HL-60 (cell line): Measurements from ENCODE around the gene TTK.

ENCODE experiments used
- DNase-seq, 2 experiments: peaks; one replicate each; pipeline ENCODE4 v3.0.0-alpha.2; 2010 to 2020; ENCODE audit warnings: low read depth in 1 of 2, low spot score in 1 of 2
- H3K27ac ChIP-seq: fragments of 250-450 bp; sonication (Bioruptor Pico); replicated peaks from 2 replicates; pipeline ENCODE4 v1.5.1; 2020; ENCODE audit warnings: mild to moderate bottlenecking, moderate library complexity
- H3K27me3 ChIP-seq: fragments of 250-450 bp; sonication (Bioruptor Pico); 2 replicates; pipeline ENCODE4 v1.5.1; 2021; ENCODE audit warnings: mild to moderate bottlenecking, moderate library complexity; ENCODE audit not compliant: insufficient read depth, poor library complexity, severe bottlenecking
- H3K4me3 ChIP-seq: replicated peaks from 2 replicates; pipeline ENCODE4 v1.5.1; 2011; ENCODE audit warnings: mild to moderate bottlenecking, control low read depth, low read length; ENCODE audit not compliant: insufficient read depth
- CTCF ChIP-seq: IDR thresholded peaks from one replicate; pipeline ENCODE4 v1.5.1; 2011; ENCODE audit warnings: low read length, control low read depth, inconsistent platforms; ENCODE audit not compliant: insufficient read depth
- GABPA ChIP-seq: IDR thresholded peaks from 2 replicates; pipeline ENCODE4 v1.6.1; 2012; ENCODE audit warnings: low read depth
- POLR2AphosphoS5 ChIP-seq: IDR thresholded peaks from 2 replicates; pipeline ENCODE4 v1.6.1; 2012; ENCODE audit warnings: low read depth
- REST ChIP-seq: IDR thresholded peaks from 2 replicates; pipeline ENCODE4 v1.6.1; 2012; ENCODE audit warnings: low read depth; ENCODE audit not compliant: insufficient replicate concordance
- SPI1 ChIP-seq: IDR thresholded peaks from 2 replicates; pipeline ENCODE4 v1.6.1; 2012; ENCODE audit warnings: low read depth, mild to moderate bottlenecking, borderline replicate concordance

TTK gene

GRCh38 chr6:80088637-80089036, 84.2 kb downstream of the TTK start:
- Histone ChIP-seq H3K27ac (no peak overlapping the region), H3K27me3 (peaks cover 2% of the 10 kb centered on the region), H3K4me3 (no peak overlapping the region)
- TF ChIP-seq GABPA (no peak), REST (no peak), CTCF (no peak), SPI1 (no peak), POLR2AphosphoS5 (no peak)
- no peak for DNase-seq

- Histone ChIP-seq H3K27me3 (peaks cover 2% of the 10 kb centered on the region), H3K4me3 (no peak overlapping the region), H3K27ac (no peak overlapping the region)
- no peak for TF ChIP-seq POLR2AphosphoS5
- no peak for TF ChIP-seq CTCF
- TF ChIP-seq SPI1: no peak
- no peak for TF ChIP-seq REST
- no peak for TF ChIP-seq GABPA
- DNase-seq: no peak
Observed at GRCh38 chr6:80091506-80091905, 87.1 kb downstream of the TTK start.
